HepG2 (cell line): Measurements from ENCODE around the gene ARMH4. TPM values are rescaled to one million over a fixed set of nuclear protein-coding genes. Genes with fewer than 3 reads are reported as not detected.

Experiments
- ATAC-seq: fragments of 200-7000 bp; cut with Tn5 transposase; 3 replicates; pipeline ENCODE4 v1.9.1; 2020; ENCODE audit warnings: mild to moderate bottlenecking, moderate library complexity
- BruUV-seq: library from RNA; stranded (reverse); fragments of 400-500 nt; replicated peaks from 2 replicates; lab custom pipeline; 2021; lab: Mats Ljungman, UMichigan
- CTCF ChIA-PET: fragments of 300-600 bp; formaldehyde crosslinking; extraction: SDS; loops from one replicate; lab custom pipeline; 2021; ENCODE audit warnings: low total read pairs, inconsistent platforms, low intra/inter-chr PET ratio; lab: Yijun Ruan, JAX
- POLR2A ChIA-PET: fragments of 350-600 bp; sonication (Branson Sonifier 250); formaldehyde crosslinking; loops from one replicate; lab custom pipeline; 2020; ENCODE audit warnings: antibody characterized with exemption, inconsistent platforms; lab: Yijun Ruan, JAX
- DNase-seq: peaks from one replicate; pipeline ENCODE4 v3.0.0-alpha.2; 2015; ENCODE audit warnings: low spot score
- FAIRE-seq: peaks from 3 replicates; lab custom pipeline; 2011; peaks lifted over from hg19 to GRCh38; lab: Jason Lieb, UNC
- H2AFZ ChIP-seq: one replicate; pipeline ENCODE4 v1.6.1; 2011; ENCODE audit warnings: low read length, inconsistent platforms
- H3K27ac ChIP-seq: fragments of 300-600 bp; 3 replicates; pipeline ENCODE4 v1.8.0; 2011; ENCODE audit warnings: mixed run types, mild to moderate bottlenecking, mixed read lengths, low read length, inconsistent platforms; ENCODE audit not compliant: insufficient read depth; ENCODE audit errors: extremely low read length
- H3K27me3 ChIP-seq, 2 experiments: fragments of 200-600 bp in 1 of 2; 2 replicates in 1 of 2; 3 replicates in 1 of 2; pipeline versions ENCODE4 v1.6.0 to v1.8.0; 2011; ENCODE audit warnings: low read length in 2 of 2, mild to moderate bottlenecking in 2 of 2, moderate library complexity in 2 of 2, inconsistent platforms in 1 of 2; ENCODE audit not compliant: insufficient read depth in 2 of 2, control insufficient read depth in 1 of 2
- H3K36me3 ChIP-seq, 2 experiments: fragments of 200-600 bp in 1 of 2; replicated peaks in 1 of 2; 2 replicates in 1 of 2; 3 replicates in 1 of 2; pipeline versions ENCODE4 v1.5.1 to v1.8.0; 2011; ENCODE audit warnings: low read length in 2 of 2, inconsistent platforms in 1 of 2; ENCODE audit not compliant: insufficient read depth in 2 of 2, control insufficient read depth in 1 of 2
- H3K4me1 ChIP-seq: 2 replicates; pipeline ENCODE4 v1.5.1; 2012; ENCODE audit warnings: low read length, inconsistent platforms; ENCODE audit not compliant: insufficient read depth
- H3K4me2 ChIP-seq: 2 replicates; pipeline ENCODE4 v1.6.0; 2011; ENCODE audit warnings: low read depth, low read length, inconsistent platforms
- H3K4me3 ChIP-seq, 3 experiments: fragments of 200-600 bp in 1 of 3; sonication (generic), shearing (Covaris generic) in 1 of 3; replicated peaks in 1 of 3; 2 replicates each; pipeline ENCODE4 v1.5.1; 2011 to 2016; ENCODE audit warnings: low read length in 3 of 3, inconsistent platforms in 2 of 3, low read depth in 2 of 3, mild to moderate bottlenecking in 2 of 3, control low read depth in 1 of 3, mixed read lengths in 1 of 3; ENCODE audit not compliant: insufficient read depth in 1 of 3
- H3K79me2 ChIP-seq: one replicate; pipeline ENCODE4 v1.6.1; 2011; ENCODE audit warnings: low read length, inconsistent platforms; ENCODE audit not compliant: insufficient read depth
- H3K9ac ChIP-seq: 2 replicates; pipeline ENCODE4 v1.6.0; 2011; ENCODE audit warnings: mild to moderate bottlenecking, low read depth, low read length, inconsistent platforms; ENCODE audit not compliant: insufficient read depth
- H3K9me3 ChIP-seq: 2 replicates; pipeline ENCODE4 v1.5.1; 2012; ENCODE audit warnings: mild to moderate bottlenecking, low read length
- H4K20me1 ChIP-seq: 2 replicates; pipeline ENCODE4 v1.6.0; 2011; ENCODE audit warnings: inconsistent platforms, mild to moderate bottlenecking, low read length, moderate library complexity; ENCODE audit not compliant: insufficient read depth
- EEA1 ChIP-seq: sonication (generic); formaldehyde crosslinking; IDR thresholded peaks from 2 replicates; pipeline ENCODE4 v1.5.1; 2020; ENCODE audit warnings: mild to moderate bottlenecking, missing genetic modification reagents, borderline replicate concordance
- HHEX ChIP-seq: IDR thresholded peaks from 2 replicates; pipeline ENCODE4 v1.6.1; 2016; ENCODE audit warnings: control low read depth
- KLF16 ChIP-seq, 2 experiments: sonication (generic) in 1 of 2; formaldehyde crosslinking in 1 of 2; IDR thresholded peaks; 2 replicates each; pipeline versions ENCODE4 v1.6.1 to v1.8.0; 2016 to 2023; ENCODE audit warnings: missing genetic modification reagents in 2 of 2, missing compliant biosample characterization in 1 of 2
- LRRFIP1 ChIP-seq: sonication (generic); formaldehyde crosslinking; conservative IDR thresholded peaks from 2 replicates; pipeline ENCODE4 v1.4.0; 2020; ENCODE audit warnings: missing genetic modification reagents
- NCOR1 ChIP-seq: fragments of 200-600 bp; sonication (generic); IDR thresholded peaks from 2 replicates; pipeline ENCODE4 v1.7.0; 2017; ENCODE audit warnings: antibody characterized with exemption, low read length, borderline replicate concordance
- SOX5 ChIP-seq: IDR thresholded peaks from 2 replicates; pipeline ENCODE4 v1.6.1; 2016; ENCODE audit warnings: borderline replicate concordance
- TFDP2 ChIP-seq: sonication (generic); formaldehyde crosslinking; IDR thresholded peaks from 2 replicates; pipeline ENCODE4 v1.4.0; 2020; ENCODE audit warnings: missing genetic modification reagents
- ZNF337 ChIP-seq: sonication (generic); formaldehyde crosslinking; IDR thresholded peaks from 2 replicates; pipeline ENCODE4 v1.5.1; 2020; ENCODE audit warnings: missing genetic modification reagents, low read depth, mild to moderate bottlenecking, borderline replicate concordance
- ZNF343 ChIP-seq: sonication (generic); formaldehyde crosslinking; IDR thresholded peaks from 2 replicates; pipeline ENCODE4 v1.4.0; 2020; ENCODE audit warnings: mild to moderate bottlenecking, missing genetic modification reagents
- ZNF576 ChIP-seq: sonication (generic); formaldehyde crosslinking; IDR thresholded peaks from 2 replicates; pipeline ENCODE4 v1.4.0; 2020; ENCODE audit warnings: mild to moderate bottlenecking, missing genetic modification reagents
- ZNF609 ChIP-seq: sonication (generic); formaldehyde crosslinking; IDR thresholded peaks from 2 replicates; pipeline ENCODE4 v1.4.0; 2020; ENCODE audit warnings: mild to moderate bottlenecking, missing genetic modification reagents, borderline replicate concordance
- ZNF746 ChIP-seq: sonication (generic); formaldehyde crosslinking; IDR thresholded peaks from 2 replicates; pipeline ENCODE4 v1.8.0; 2022; ENCODE audit warnings: mild to moderate bottlenecking, missing genetic modification reagents
- ZSCAN20 ChIP-seq: sonication (generic); formaldehyde crosslinking; IDR thresholded peaks from 2 replicates; pipeline ENCODE4 v1.4.0; 2020; ENCODE audit warnings: missing genetic modification reagents, mild to moderate bottlenecking, borderline replicate concordance
- WGBS: methylation state at CpG from one replicate; pipeline ENCODE4 v1.1.6; 2017; ENCODE audit warnings: low lambda C conversion rate; 5-methylcytosine and 5-hydroxymethylcytosine counted together
- in situ Hi-C: cut with HindIII; loops from 2 replicates; pipeline ENCODE4 v1.10.0; 2017; ENCODE audit warnings: low pct_unique_long_range_greater_than_20kb; ENCODE audit not compliant: extremely low pct_ligation_motif_present
- intact Hi-C: fragments of 100-400 bp; cut with micrococcal nuclease; formaldehyde crosslinking; loops from one replicate; pipeline ENCODE4 v1.10.0; 2022; ENCODE audit not compliant: unreplicated experiment
- polyA plus RNA-seq, 8 experiments: library from polyadenylated mRNA; depleted of rRNA in 3 of 8; stranded (reverse) in 7 of 8; unstranded in 1 of 8; fragments of >200 nt; fragmentation: Illumina TruSeq in 4 of 8; extraction: Trizol in 4 of 8; gene quantifications; 2 replicates each; pipeline versions ENCODE4 v1.2.1 to v1.2.3, GENCODE V29; 2011 to 2016; ENCODE audit warnings: low read depth in 4 of 8, missing spikeins in 1 of 8, mixed read lengths in 1 of 8; ENCODE audit not compliant: insufficient read depth in 1 of 8
- total RNA-seq, 5 experiments: library from RNA; depleted of rRNA; stranded (reverse); fragments of >200 nt; fragmentation: Illumina TruSeq; extraction: Trizol; gene quantifications; 2 replicates each; pipeline ENCODE4 v1.2.3, GENCODE V29; 2016; ENCODE audit warnings: low read depth in 1 of 5

ARMH4 gene
- total and polyA plus RNA-seq, 2 of the 13 experiments (the other 11 are each of a cell fraction or from before 2014, with no cell fraction given), result 0.02 to 0.18 TPM

GRCh38 chr14:58149196-58149595 is 2.8 kb downstream of the ARMH4 start:
- CTCF ChIA-PET, result no interaction called here
- FAIRE-seq, result no peak
- TF ChIP-seq ZNF746 (CRISPR knock-in tag), result no peak
- TF ChIP-seq HHEX (CRISPR knock-in tag), result no peak
- no peak for TF ChIP-seq LRRFIP1
- no peak for TF ChIP-seq TFDP2
- TF ChIP-seq ZNF609 (CRISPR knock-in tag), result no peak
- no peak for TF ChIP-seq KLF16 (CRISPR knock-in tag; IDR thresholded peaks at IDR 0.05)
- no peak for TF ChIP-seq ZNF343 (CRISPR knock-in tag)
- no peak for TF ChIP-seq ZNF576 (CRISPR knock-in tag)
- no peak for TF ChIP-seq ZSCAN20 (CRISPR knock-in tag)
- no peak for TF ChIP-seq EEA1 (CRISPR knock-in tag)
- TF ChIP-seq NCOR1, result no peak
- no peak for TF ChIP-seq ZNF337 (CRISPR knock-in tag)
- TF ChIP-seq SOX5, result no peak

More at GRCh38 chr14:58149196-58149595, 2.8 kb downstream of the ARMH4 start:
- peaks cover 1 to 29% of the 10 kb centered on the region in 2 experiments; a peak in 4 of 5 replicates for H3K27me3 ChIP-seq
- no peak overlapping the region for H2AFZ ChIP-seq
- H3K4me3 ChIP-seq, result no peak overlapping the region
- H3K9ac ChIP-seq, result no peak overlapping the region
- H3K4me2 ChIP-seq, result no peak overlapping the region
- POLR2A ChIA-PET, result no interaction called here
- DNase-seq (no peak), ATAC-seq (no peak)
- no peaks in the 10 kb centered on the region for H3K79me2 ChIP-seq
- H4K20me1 ChIP-seq, result no peaks in the 10 kb centered on the region
- no peaks in the 10 kb centered on the region for H3K36me3 ChIP-seq
- peaks cover 9% of the 10 kb centered on the region for H3K4me1 ChIP-seq
- intact Hi-C loops, result no loop called here
- no peaks in the 10 kb centered on the region for H3K9me3 ChIP-seq
- no TSS peak for BruUV-seq
- H3K27ac ChIP-seq, result no peak overlapping the region
- 0% methylated on average over 1 of the region's 1 CpG for WGBS
- in situ Hi-C loops, result no loop called here
